NCI-H748 (cell line): Measurements from ENCODE around the gene FMO4.
"Not testable (repeated sequence)": the region's sequence is repeated elsewhere in the genome, so short reads cannot be mapped to it uniquely, and the experiment has no call there.

Experiments used
- DNase-seq: peaks from one replicate; lab custom pipeline; 2025; ENCODE audit not compliant: unreplicated experiment; lab: John Stamatoyannopoulos, UW

FMO4 gene

GRCh38 chr1:171313835-171314320 lies at the start of gene FMO4:
TSS of gene FMO4 (plus strand) at chr1:171314183. CDS start at chr1:171319826, 5,643 bp downstream.
- peak; percentile 79 for DNase-seq

GRCh38 chr1:171265686-171266085 lies 48.3 kb upstream of the FMO4 start:
- DNase-seq: no peak

- no peak for DNase-seq
Measured at GRCh38 chr1:171266930-171267329, 47.1 kb upstream of the FMO4 start.

GRCh38 chr1:171267391-171267790 lies 46.6 kb upstream of the FMO4 start:
- no peak for DNase-seq

- DNase-seq: no peak
Measured at GRCh38 chr1:171270806-171271205, 43.2 kb upstream of the FMO4 start.

GRCh38 chr1:171277534-171277933 lies 36.4 kb upstream of the FMO4 start:
- no peak for DNase-seq

- DNase-seq: no peak
Measured at GRCh38 chr1:171279234-171279633, 34.7 kb upstream of the FMO4 start.

- DNase-seq: no peak
Measured at GRCh38 chr1:171279678-171280077, 34.3 kb upstream of the FMO4 start.

- DNase-seq: no peak
Measured at GRCh38 chr1:171280599-171280998, 33.4 kb upstream of the FMO4 start.

GRCh38 chr1:171286032-171286705 lies 27.8 kb upstream of the FMO4 start:
- no peak for DNase-seq

- DNase-seq: no peak
Measured at GRCh38 chr1:171290621-171291020, 23.4 kb upstream of the FMO4 start.

GRCh38 chr1:171292799-171293198 lies 21.2 kb upstream of the FMO4 start:
- DNase-seq: no peak

- DNase-seq: not testable (repeated sequence)
Measured at GRCh38 chr1:171295383-171295782, 18.6 kb upstream of the FMO4 start.

- no peak for DNase-seq
Measured at GRCh38 chr1:171295821-171296220, 18.2 kb upstream of the FMO4 start.

GRCh38 chr1:171296897-171297296 lies 17.1 kb upstream of the FMO4 start:
- no peak for DNase-seq

GRCh38 chr1:171298696-171299095 lies 15.3 kb upstream of the FMO4 start:
- no peak for DNase-seq

- no peak for DNase-seq
Measured at GRCh38 chr1:171299342-171299741, 14.6 kb upstream of the FMO4 start.

GRCh38 chr1:171300401-171300800 lies 13.6 kb upstream of the FMO4 start:
- DNase-seq: no peak

- no peak for DNase-seq
Measured at GRCh38 chr1:171310661-171311087, 3.3 kb upstream of the FMO4 start.

- no peak for DNase-seq
Measured at GRCh38 chr1:171311771-171312558, 2.0 kb upstream of the FMO4 start.

GRCh38 chr1:171313319-171313834 lies 606 bp upstream of the FMO4 start:
- DNase-seq: no peak

GRCh38 chr1:171329251-171329650 lies 15.3 kb downstream of the FMO4 start:
- DNase-seq: no peak
